T-helper 9 cell (primary cell): ENCODE measurements around the gene ABCA3.

Source experiments
- DNase-seq: peaks from one replicate; pipeline ENCODE4 v3.0.0-alpha.2; 2020

ABCA3 gene

GRCh38 chr16:2350500-2350899, 10.0 kb upstream of the ABCA3 start:
- no peak for DNase-seq

GRCh38 chr16:2343211-2343610, 2.7 kb upstream of the ABCA3 start:
- DNase-seq, result no peak

- DNase-seq, result no peak
Measured at GRCh38 chr16:2341456-2342447, 1.2 kb upstream of the ABCA3 start.

DNA sequence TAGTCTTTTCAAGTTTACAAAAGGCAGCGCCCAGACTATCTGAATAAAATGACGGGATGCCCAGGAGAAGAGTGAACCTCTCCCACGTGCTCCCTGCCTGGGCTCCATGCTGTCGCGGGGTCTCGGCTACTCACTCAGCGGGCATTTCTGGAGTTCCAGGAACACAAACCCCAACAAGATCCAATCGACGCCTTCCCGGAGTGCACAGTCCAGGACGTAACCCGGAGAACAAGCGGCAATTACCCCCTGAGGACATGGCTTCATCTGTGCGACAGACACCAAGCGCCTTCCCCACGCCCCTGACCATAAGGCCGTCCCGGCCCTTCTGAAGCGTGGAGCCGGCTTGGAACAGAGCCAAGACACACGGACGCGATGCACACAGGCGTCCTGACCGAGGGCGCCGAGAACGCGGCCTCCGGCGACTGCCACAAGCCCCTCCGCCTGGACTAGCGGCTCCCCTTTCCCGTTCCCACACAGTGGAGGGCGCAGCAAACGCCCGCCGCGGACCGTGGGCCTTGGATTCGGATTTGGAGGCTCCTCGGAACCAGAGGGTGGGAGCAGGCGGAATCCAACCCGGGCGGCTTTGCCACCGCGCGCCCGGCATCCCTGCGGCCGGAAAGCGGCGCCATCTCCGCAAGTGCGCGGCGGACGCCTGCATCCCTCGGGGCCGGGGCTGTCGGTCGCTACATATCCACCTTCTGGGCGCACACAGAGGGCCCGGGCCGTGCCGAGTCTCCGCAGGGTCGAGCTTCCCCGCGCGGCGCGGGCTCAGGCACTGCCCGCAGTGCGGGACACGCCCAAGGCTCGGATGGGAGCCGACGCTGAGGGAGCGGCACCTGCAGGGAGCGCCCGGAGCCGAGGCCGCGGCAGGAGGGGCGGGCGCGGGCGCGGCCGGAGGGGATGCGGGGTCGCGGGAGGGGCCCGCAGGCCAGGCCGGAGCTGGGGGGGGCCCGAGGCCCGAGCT, 725 bp downstream of the ABCA3 start:
- peak; percentile 29 for DNase-seq

DNA sequence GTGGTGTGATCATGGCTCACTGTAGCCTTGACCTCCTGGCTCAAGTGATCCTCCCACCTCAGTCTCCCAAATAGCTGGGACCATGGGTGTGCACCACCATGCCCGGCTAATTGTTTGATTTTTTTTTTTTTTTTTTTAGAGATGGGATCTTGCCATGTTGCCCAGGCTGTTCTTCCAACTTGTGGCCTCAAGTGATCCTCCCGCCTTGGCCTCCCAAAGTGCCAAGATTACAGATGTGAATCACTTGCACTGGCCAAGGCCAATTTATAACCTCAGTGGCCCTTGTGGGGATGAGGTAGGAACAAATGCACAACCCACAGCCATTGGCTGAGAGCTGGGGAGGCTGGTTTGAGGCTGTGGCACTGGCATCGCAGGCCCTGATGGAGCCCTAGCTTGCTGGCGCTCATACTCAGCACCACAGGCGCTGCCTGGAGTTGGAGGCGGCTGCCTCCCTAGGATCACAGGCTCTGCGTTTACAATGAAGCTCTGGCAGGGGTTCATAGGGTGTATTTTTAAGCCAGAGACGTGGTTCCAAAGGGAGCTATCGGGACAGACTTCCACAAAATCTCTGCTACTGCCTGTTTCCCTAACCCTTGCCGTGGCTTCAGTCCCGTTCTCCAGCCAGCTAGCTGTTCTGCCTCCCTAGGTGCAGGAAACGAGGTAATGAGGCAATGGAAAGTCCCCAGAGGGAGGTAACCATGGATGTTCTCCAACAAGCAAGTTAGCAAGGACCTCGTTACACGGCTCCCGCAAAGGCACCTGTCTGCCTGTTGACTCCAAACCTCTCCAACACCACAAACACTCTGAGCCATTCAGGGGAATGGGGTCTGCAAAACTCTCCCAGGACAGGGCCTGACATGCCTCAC, 2.9 kb downstream of the ABCA3 start:
- DNase-seq, result no peak

GRCh38 chr16:2335286-2335895, 5.1 kb downstream of the ABCA3 start:
- DNase-seq, result no peak

DNA sequence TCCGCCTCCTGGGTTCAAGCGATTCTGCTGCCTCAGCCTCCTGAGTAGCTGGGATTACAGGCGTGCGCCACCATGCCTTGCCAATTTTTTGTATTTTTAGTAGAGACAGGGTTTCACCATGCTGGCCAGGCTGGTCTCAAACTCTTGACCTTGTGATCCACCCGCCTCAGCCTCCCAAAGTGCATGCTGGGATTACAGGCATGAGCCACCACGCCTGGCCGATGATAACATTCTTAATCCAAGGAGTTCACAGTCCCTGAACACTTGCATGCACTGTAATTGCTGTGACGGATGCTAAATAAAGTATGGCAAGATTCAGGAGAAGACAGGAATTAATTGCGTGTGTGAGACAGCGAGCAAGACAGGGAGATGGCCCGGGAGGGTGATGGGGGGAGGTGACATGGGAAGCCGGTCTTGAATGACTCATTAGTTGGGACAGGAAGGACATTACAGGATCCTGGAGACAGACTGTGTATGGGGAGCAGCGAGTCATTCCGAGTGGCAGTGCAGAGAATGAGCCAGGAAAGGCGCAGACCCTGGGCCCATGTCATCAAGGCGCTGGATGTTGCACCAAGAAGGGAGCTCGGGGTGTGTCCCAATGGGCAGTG, 6.7 kb downstream of the ABCA3 start:
- DNase-seq, result no peak

GRCh38 chr16:2333231-2333630, 7.3 kb downstream of the ABCA3 start:
- DNase-seq, result no peak

DNA sequence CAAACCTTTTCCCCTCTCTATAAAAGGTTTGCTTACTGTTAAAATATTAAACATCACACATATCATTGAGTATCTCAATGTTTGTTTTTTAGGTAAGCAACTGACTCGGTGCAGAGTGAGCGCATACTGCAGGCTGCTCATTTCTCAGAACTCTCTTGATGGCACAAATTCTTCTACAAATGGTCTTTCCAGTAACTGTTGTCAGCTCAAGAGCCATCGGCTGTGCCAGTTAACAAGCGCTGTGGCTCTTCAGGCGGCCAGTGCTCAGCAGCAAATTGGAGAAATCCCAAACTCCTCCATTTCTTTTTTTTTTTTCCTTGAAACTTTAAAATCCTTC, 8.6 kb downstream of the ABCA3 start:
- no peak for DNase-seq

DNA sequence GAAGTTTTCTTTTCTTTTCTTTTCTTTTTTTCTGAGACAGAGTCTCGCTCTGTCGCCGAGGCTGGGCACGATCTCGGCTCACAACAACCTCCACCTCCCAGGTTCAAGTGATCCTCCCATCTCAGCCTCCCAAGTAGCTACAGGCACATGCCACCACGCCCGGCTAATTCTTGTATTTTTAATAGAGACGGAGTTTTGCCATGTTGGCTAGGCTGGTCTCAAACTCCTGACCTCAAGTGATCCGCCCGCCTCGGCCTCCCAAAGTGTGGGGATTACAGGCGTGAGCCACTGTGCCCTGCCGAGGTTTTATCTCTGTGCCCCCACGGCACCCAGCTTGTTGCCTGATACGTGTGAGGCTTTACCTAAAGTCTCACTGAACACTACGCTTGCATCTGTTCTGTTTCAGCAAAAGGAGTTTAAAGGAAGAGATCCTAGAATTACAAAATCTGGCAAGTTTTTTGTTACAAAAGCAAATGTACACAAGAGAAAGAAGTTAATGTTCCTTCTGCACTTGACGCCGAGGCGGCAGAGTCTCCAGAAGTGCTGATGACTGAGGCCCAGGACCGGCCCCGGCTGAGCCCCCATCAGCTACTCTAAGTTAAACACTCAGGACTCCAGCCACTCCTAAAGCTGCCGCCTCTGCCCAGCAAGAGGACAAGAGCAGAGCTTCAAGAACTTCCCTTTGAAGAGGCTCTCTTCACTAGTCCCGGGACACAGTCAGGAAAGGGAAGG, 9.2 kb downstream of the ABCA3 start:
- no peak for DNase-seq

DNA sequence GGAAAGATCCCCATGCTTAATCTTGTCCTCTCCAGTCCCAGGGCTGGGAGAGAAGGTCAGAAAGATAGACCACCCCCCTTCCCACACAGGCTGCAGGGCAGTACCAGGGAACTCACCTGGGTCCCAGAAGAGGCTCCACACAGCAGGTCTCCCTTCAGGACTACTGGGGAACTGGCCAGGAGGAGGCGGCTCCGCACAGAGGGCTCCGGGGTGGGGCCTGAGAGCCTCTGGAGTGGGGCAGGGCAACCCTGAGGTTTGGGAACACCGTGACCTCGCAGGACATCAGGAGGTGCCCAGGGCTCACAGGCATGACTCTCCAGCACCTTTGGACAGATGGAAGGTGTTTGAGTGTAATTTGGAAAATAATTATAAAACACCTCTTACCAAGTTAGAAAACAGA, 11.0 kb downstream of the ABCA3 start:
- no peak for DNase-seq

GRCh38 chr16:2328428-2328827, 12.1 kb downstream of the ABCA3 start:
- no peak for DNase-seq

- DNase-seq, result no peak
Measured at GRCh38 chr16:2326191-2326590, 14.3 kb downstream of the ABCA3 start.

GRCh38 chr16:2325791-2326190, 14.7 kb downstream of the ABCA3 start:
- no peak for DNase-seq

- no peak for DNase-seq
Measured at GRCh38 chr16:2325181-2325580, 15.3 kb downstream of the ABCA3 start.

- no peak for DNase-seq
Measured at GRCh38 chr16:2324296-2324859, 16.1 kb downstream of the ABCA3 start.

DNA sequence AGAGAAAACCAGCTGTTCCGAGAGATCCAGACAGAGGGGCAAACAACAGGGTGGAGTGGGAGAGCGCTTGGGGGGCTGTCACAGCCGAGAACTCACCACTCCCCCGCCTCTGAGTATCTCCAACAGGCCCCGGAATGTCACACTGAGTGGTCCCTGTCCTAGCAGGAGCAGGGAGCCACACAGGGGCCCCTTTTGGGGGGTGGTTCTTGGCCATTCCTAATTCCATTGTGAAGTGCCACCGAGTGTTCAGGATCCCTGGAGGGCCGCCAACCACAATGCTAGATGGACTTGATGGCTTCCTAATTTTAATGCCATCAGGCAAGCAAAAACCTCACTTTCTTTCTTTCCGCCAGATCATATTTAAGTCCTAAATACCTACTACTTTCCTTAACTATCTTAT, 16.8 kb downstream of the ABCA3 start:
- DNase-seq, result no peak

DNA sequence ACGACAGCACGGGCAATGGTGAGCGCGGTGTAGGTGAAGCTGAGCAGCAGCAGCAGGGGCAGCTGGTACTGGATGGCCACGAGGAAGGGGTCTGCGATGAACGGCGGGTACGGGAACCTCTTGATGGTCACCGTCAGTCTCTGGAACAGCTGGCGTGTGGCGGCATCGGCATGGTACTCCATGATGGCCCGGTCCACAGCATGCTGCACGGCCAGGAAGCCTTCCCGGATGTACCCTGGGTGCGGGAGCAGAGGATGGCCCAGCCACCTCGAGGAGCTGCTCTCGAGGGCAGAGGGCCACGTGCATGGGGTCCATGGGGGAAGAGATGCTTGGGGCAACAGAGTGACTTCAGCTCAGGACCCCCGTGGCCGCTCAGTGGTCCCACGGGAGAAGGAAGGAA, 20.9 kb downstream of the ABCA3 start:
- DNase-seq, result no peak

DNA sequence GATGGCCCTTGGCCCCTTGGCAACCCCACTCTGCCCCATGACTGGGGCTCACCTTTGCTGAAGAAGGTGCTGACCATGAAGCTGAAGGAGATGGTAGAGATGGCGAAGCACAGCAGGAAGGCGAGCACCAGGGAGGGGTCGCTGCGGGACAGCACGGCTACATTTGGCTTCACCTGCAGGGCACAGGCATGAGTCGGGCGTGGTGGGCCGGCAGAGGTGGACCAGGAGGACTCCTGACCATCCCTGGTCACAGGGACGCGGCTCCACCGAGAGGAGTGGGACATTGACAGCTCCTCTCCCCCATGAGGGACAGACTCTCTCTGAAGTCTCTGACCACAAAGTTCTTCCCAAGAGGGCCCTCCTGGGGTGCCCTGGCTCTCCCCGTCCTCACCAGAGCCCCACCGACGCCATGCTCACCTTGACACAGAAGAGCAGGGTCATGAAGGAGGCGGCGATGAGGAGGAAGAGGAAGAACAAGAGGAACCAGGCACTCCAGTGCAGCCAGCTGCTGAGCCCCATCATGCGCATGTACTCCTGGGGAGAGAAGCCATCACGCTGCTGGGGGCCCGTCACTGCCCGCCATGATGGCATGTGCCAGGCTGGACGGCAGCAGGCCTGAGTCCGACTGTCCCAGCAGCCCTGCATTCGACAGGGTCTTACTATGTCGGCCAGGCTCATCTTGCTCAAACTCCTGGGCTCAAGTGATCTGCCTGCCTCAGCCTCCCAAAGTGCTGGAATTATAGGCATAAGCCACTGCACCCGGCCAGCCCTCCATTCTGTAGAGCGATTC, 23.1 kb downstream of the ABCA3 start:
- no peak for DNase-seq
